GM23338 (cell line): ENCODE results near the gene CD28. TPM values are rescaled to one million over a fixed set of nuclear protein-coding genes. Genes with fewer than 3 reads are reported as not detected.
A peak's percentile ranks its signal among the peaks of the same experiment; 100 is the strongest.

ENCODE experiments used
- ATAC-seq: fragments of 200-7000 bp; cut with Tn5 transposase; 3 replicates; pipeline ENCODE4 v1.9.1; 2020
- DNase-seq: peaks from one replicate; pipeline ENCODE4 v3.0.0-alpha.2; 2015; ENCODE audit warnings: low spot score
- H2AFZ ChIP-seq: fragments of 200-600 bp; sonication (generic); 2 replicates; pipeline ENCODE4 v1.8.0; 2016; ENCODE audit warnings: antibody characterized with exemption, mild to moderate bottlenecking, moderate library complexity
- H3F3A ChIP-seq: fragments of 200-600 bp; sonication (generic); replicated peaks from 2 replicates; pipeline ENCODE4 v1.8.0; 2017; ENCODE audit warnings: antibody characterized with exemption, mixed run types, low read depth
- H3K27ac ChIP-seq: fragments of 200-600 bp; sonication (generic); 2 replicates; pipeline ENCODE4 v1.6.1; 2016; ENCODE audit warnings: low read depth
- H3K27me3 ChIP-seq: fragments of 200-600 bp; sonication (generic); 2 replicates; pipeline ENCODE4 v1.8.0; 2016; ENCODE audit warnings: mild to moderate bottlenecking, mixed run types, moderate library complexity; ENCODE audit not compliant: insufficient read depth
- H3K36me3 ChIP-seq: fragments of 200-600 bp; sonication (generic); 2 replicates; pipeline ENCODE4 v1.8.0; 2016; ENCODE audit warnings: mild to moderate bottlenecking; ENCODE audit not compliant: insufficient read depth
- H3K4me1 ChIP-seq: fragments of 200-600 bp; sonication (generic); 2 replicates; pipeline ENCODE4 v1.8.0; 2016; ENCODE audit warnings: mild to moderate bottlenecking, moderate library complexity; ENCODE audit not compliant: insufficient read depth
- H3K4me2 ChIP-seq: fragments of 200-600 bp; sonication (generic); 2 replicates; pipeline ENCODE4 v1.7.1; 2017; ENCODE audit warnings: mixed run types
- H3K4me3 ChIP-seq: fragments of 200-600 bp; sonication (generic); 2 replicates; pipeline ENCODE4 v1.6.1; 2016; ENCODE audit warnings: mixed run types
- H3K79me2 ChIP-seq: fragments of 200-600 bp; sonication (generic); replicated peaks from 2 replicates; pipeline ENCODE4 v1.8.0; 2017; ENCODE audit warnings: mild to moderate bottlenecking; ENCODE audit not compliant: insufficient read depth
- H3K9me2 ChIP-seq: fragments of 200-600 bp; sonication (generic); 2 replicates; pipeline ENCODE4 v1.8.0; 2017; ENCODE audit not compliant: insufficient read depth
- H4K20me1 ChIP-seq: fragments of 200-600 bp; sonication (generic); replicated peaks from 2 replicates; pipeline ENCODE4 v1.8.0; 2017; ENCODE audit warnings: mild to moderate bottlenecking; ENCODE audit not compliant: insufficient read depth
- H3K27ac Mint-ChIP-seq: 2 replicates; pipeline ENCODE4 v1.8.0; 2020; ENCODE audit warnings: inconsistent platforms, mild to moderate bottlenecking, moderate library complexity, mixed read lengths
- H3K27me3 Mint-ChIP-seq: 3 replicates; pipeline ENCODE4 v1.8.0; 2022; ENCODE audit warnings: low read depth, mild to moderate bottlenecking, moderate library complexity, mixed read lengths, inconsistent platforms; ENCODE audit not compliant: insufficient read depth, poor library complexity
- H3K36me3 Mint-ChIP-seq: 3 replicates; pipeline ENCODE4 v1.8.0; 2021; ENCODE audit warnings: low read depth, mild to moderate bottlenecking, inconsistent platforms, moderate library complexity, mixed read lengths
- H3K4me1 Mint-ChIP-seq: 3 replicates; pipeline ENCODE4 v1.8.0; 2020; ENCODE audit warnings: mild to moderate bottlenecking, inconsistent platforms, mixed read lengths
- H3K4me3 Mint-ChIP-seq: 3 replicates; pipeline ENCODE4 v1.8.0; 2021; ENCODE audit warnings: moderate library complexity, mild to moderate bottlenecking, inconsistent platforms, mixed read lengths
- H3K9me3 Mint-ChIP-seq: 3 replicates; pipeline ENCODE4 v1.8.0; 2020; ENCODE audit warnings: moderate library complexity, mild to moderate bottlenecking, inconsistent platforms, mixed read lengths
- CTCF ChIP-seq, 2 experiments: fragments of 200-600 bp in 1 of 2; sonication (generic) in 1 of 2; conservative IDR thresholded peaks; 2 replicates each; pipeline versions ENCODE4 v1.5.1 to v1.6.1; 2016 to 2017; ENCODE audit warnings: antibody characterized with exemption in 2 of 2, low read depth in 2 of 2, mild to moderate bottlenecking in 2 of 2, moderate library complexity in 1 of 2
- EZH2phosphoT487 ChIP-seq: fragments of 200-600 bp; sonication (generic); IDR thresholded peaks from one replicate; pipeline ENCODE4 v1.8.1; 2018; ENCODE audit warnings: antibody characterized with exemption; ENCODE audit not compliant: unreplicated experiment
- JUNB ChIP-seq: IDR thresholded peaks from one replicate; pipeline ENCODE4 v1.6.1; 2016; ENCODE audit warnings: antibody characterized with exemption; ENCODE audit not compliant: unreplicated experiment
- NANOG ChIP-seq: IDR thresholded peaks from 2 replicates; pipeline ENCODE4 v1.6.1; 2016; ENCODE audit warnings: antibody characterized with exemption, borderline replicate concordance
- POLR2AphosphoS5 ChIP-seq: IDR thresholded peaks from 2 replicates; pipeline ENCODE4 v1.6.1; 2016; ENCODE audit warnings: antibody characterized with exemption, low read depth
- STAT1 ChIP-seq: IDR thresholded peaks from one replicate; pipeline ENCODE4 v1.6.1; 2016; ENCODE audit warnings: antibody characterized with exemption; ENCODE audit not compliant: unreplicated experiment
- polyA plus RNA-seq: library from polyadenylated mRNA; unstranded; fragments of >200 nt; fragmentation: Nextera tagmentation; extraction: Ambion mirVana; gene quantifications from 2 replicates; pipeline ENCODE4 v1.2.1, GENCODE V29; 2016
- total RNA-seq: library from RNA; depleted of rRNA; stranded (reverse); fragments of >200 nt; shearing (Covaris generic); gene quantifications from 2 replicates; pipeline ENCODE4 v1.2.3, GENCODE V29; 2014
- TF ChIP-seq, protein P1 (sequence below): IDR thresholded peaks from 2 replicates; pipeline ENCODE4 v1.6.1; 2016; ENCODE audit warnings: antibody characterized with exemption

CD28 gene
- total and polyA plus RNA-seq, 2 experiments from 2014 or later: not detected

- H3K4me1 ChIP-seq: no peaks in the 10 kb centered on the region
- no peak for TF ChIP-seq NANOG
- H2AFZ ChIP-seq: peak overlapping the region; percentile 74; the same call in 1 of the 2 replicates
- DNase-seq (no peak), ATAC-seq (no peak)
- H3F3A ChIP-seq: no peaks in the 10 kb centered on the region
- no peaks in the 10 kb centered on the region for H4K20me1 ChIP-seq
- H3K27ac Mint-ChIP-seq: no peak overlapping the region
- no peaks in the 10 kb centered on the region for H3K4me1 Mint-ChIP-seq
- H3K27me3 ChIP-seq: no peaks in the 10 kb centered on the region
- no peak overlapping the region for H3K4me3 Mint-ChIP-seq
- no peaks in the 10 kb centered on the region for H3K36me3 Mint-ChIP-seq
- H3K27ac ChIP-seq: no peak overlapping the region
- H3K27me3 Mint-ChIP-seq: peaks cover 2% of the 10 kb centered on the region
- H3K9me3 Mint-ChIP-seq: no peaks in the 10 kb centered on the region
- H3K36me3 ChIP-seq: no peaks in the 10 kb centered on the region
- H3K4me2 ChIP-seq: no peak overlapping the region
- no peaks in the 10 kb centered on the region for H3K79me2 ChIP-seq
- H3K4me3 ChIP-seq: no peak overlapping the region
- H3K9me2 ChIP-seq: no peaks in the 10 kb centered on the region; the same call in 1 of the 2 replicates
Observed at GRCh38 chr2:203711399-203711798, 5.0 kb downstream of the CD28 start.

GRCh38 chr2:203713381-203713780 is 6.9 kb downstream of the CD28 start:
- no peak overlapping the region for H3K27ac Mint-ChIP-seq
- no peaks in the 10 kb centered on the region for H3K9me3 Mint-ChIP-seq
- no peak overlapping the region for H3K4me3 Mint-ChIP-seq
- ATAC-seq (no peak), DNase-seq (no peak)
- H3K79me2 ChIP-seq: no peaks in the 10 kb centered on the region
- H3K36me3 Mint-ChIP-seq: no peaks in the 10 kb centered on the region
- H3K4me2 ChIP-seq: no peak overlapping the region
- H3F3A ChIP-seq: no peaks in the 10 kb centered on the region
- H4K20me1 ChIP-seq: no peaks in the 10 kb centered on the region
- no peak overlapping the region for H3K4me3 ChIP-seq
- H3K4me1 Mint-ChIP-seq: no peaks in the 10 kb centered on the region
- peak overlapping the region; percentile 72 for H2AFZ ChIP-seq
- peaks cover 2% of the 10 kb centered on the region for H3K27me3 Mint-ChIP-seq
- no peaks in the 10 kb centered on the region; the same call in 1 of the 2 replicates for H3K9me2 ChIP-seq
- no peak for TF ChIP-seq JUNB
- no peak for TF ChIP-seq EZH2phosphoT487
- no peak for TF ChIP-seq POLR2AphosphoS5
- TF ChIP-seq NANOG: no peak
- H3K4me1 ChIP-seq: no peaks in the 10 kb centered on the region
- H3K27me3 ChIP-seq: no peaks in the 10 kb centered on the region
- no peak overlapping the region for H3K27ac ChIP-seq
- no peaks in the 10 kb centered on the region for H3K36me3 ChIP-seq

DNA sequence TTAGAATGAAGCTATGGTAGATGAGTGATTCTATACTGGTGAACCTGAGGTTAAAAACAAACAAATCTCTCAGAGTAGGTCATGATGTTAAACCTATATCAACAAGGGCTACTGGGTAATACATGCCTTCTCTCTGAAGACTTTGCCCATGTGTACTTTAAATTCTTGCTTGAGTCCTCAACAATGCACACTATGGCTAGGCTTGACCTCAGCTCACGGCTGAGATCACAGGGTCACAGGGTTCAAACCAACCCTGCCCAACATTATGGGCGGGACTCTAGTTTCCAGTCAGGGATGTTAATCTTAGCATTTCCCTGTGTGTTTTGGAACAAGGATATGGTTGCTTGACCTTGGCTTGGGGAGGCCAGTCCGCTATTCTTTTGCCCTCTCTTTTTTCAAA is 7.7 kb downstream of the CD28 start:
- ATAC-seq (no peak), DNase-seq (no peak)
- Histone ChIP-seq H3K9me2 (no peaks in the 10 kb centered on the region; the same call in 1 of the 2 replicates), H3K36me3 (no peaks in the 10 kb centered on the region), H3K79me2 (no peaks in the 10 kb centered on the region), H3F3A (no peaks in the 10 kb centered on the region), H3K27ac (no peak overlapping the region), H3K4me1 (0 out of 2 replicates have a peak, but pooled peaks cover under 1% of the 10 kb centered on the region), H3K4me3 (no peak overlapping the region), H4K20me1 (no peaks in the 10 kb centered on the region), H3K4me2 (no peak overlapping the region), H2AFZ (0 out of 2 replicates have a peak overlapping the region, but pooled peaks have one; percentile 43), H3K27me3 (no peaks in the 10 kb centered on the region)
- peaks cover 2% of the 10 kb centered on the region for H3K27me3 Mint-ChIP-seq
- H3K4me3 Mint-ChIP-seq: no peak overlapping the region
- no peaks in the 10 kb centered on the region for H3K9me3 Mint-ChIP-seq
- H3K4me1 Mint-ChIP-seq: no peaks in the 10 kb centered on the region
- H3K36me3 Mint-ChIP-seq: no peaks in the 10 kb centered on the region
- H3K27ac Mint-ChIP-seq: no peak overlapping the region
- no peak for TF ChIP-seq STAT1
- TF ChIP-seq JUNB: no peak
- TF ChIP-seq, protein P1, sequence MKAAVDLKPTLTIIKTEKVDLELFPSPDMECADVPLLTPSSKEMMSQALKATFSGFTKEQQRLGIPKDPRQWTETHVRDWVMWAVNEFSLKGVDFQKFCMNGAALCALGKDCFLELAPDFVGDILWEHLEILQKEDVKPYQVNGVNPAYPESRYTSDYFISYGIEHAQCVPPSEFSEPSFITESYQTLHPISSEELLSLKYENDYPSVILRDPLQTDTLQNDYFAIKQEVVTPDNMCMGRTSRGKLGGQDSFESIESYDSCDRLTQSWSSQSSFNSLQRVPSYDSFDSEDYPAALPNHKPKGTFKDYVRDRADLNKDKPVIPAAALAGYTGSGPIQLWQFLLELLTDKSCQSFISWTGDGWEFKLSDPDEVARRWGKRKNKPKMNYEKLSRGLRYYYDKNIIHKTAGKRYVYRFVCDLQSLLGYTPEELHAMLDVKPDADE: no peak
- no peak for TF ChIP-seq CTCF (conservative IDR thresholded peaks at IDR 0.05; ENCODE audit: low read depth in 2 of 2)
